Activated naive CD4-positive, alpha-beta T cell treated with anti-CD3 and anti-CD28 coated beads for 36 hours (primary cell): ENCODE measurements around the gene PCDHGA1. TPM values are rescaled to one million over a fixed set of nuclear protein-coding genes. Genes with fewer than 3 reads are reported as not detected.
"Not testable (repeated sequence)": the region's sequence is repeated elsewhere in the genome, so short reads cannot be mapped to it uniquely, and the experiment has no call there.

Experiments
- CTCF ChIA-PET: fragments of 350-600 bp; sonication (Branson Sonifier 250); formaldehyde crosslinking; loops from one replicate; lab custom pipeline; 2021; ENCODE audit warnings: antibody characterized with exemption; lab: Charles Lee
- DNase-seq: peaks from one replicate; pipeline ENCODE4 v3.0.0-alpha.2; 2020
- H3K27ac Mint-ChIP-seq: one replicate; pipeline ENCODE4 v1.8.0; 2021; ENCODE audit warnings: mild to moderate bottlenecking, mixed read lengths
- H3K27me3 Mint-ChIP-seq: one replicate; pipeline ENCODE4 v1.8.0; 2021; ENCODE audit warnings: low read depth, mixed read lengths
- H3K36me3 Mint-ChIP-seq: one replicate; pipeline ENCODE4 v1.8.0; 2021; ENCODE audit warnings: low read depth, mixed read lengths
- H3K4me1 Mint-ChIP-seq: one replicate; pipeline ENCODE4 v1.8.0; 2021; ENCODE audit warnings: low read depth, mixed read lengths
- H3K4me3 Mint-ChIP-seq: one replicate; pipeline ENCODE4 v1.8.0; 2021; ENCODE audit warnings: mild to moderate bottlenecking, moderate library complexity, mixed read lengths
- H3K9me3 Mint-ChIP-seq: one replicate; pipeline ENCODE4 v1.8.0; 2021; ENCODE audit warnings: mixed read lengths
- intact Hi-C: fragments of 100-400 bp; cut with micrococcal nuclease; formaldehyde crosslinking; loops from one replicate; pipeline ENCODE4 v1.15.1; 2023
- total RNA-seq, 2 experiments: library from RNA; stranded (reverse); gene quantifications; one replicate each; pipeline ENCODE4 v1.2.3, GENCODE V29; 2021

Gene PCDHGA1
- total RNA-seq, 2 experiments from 2014 or later: not detected

DNA sequence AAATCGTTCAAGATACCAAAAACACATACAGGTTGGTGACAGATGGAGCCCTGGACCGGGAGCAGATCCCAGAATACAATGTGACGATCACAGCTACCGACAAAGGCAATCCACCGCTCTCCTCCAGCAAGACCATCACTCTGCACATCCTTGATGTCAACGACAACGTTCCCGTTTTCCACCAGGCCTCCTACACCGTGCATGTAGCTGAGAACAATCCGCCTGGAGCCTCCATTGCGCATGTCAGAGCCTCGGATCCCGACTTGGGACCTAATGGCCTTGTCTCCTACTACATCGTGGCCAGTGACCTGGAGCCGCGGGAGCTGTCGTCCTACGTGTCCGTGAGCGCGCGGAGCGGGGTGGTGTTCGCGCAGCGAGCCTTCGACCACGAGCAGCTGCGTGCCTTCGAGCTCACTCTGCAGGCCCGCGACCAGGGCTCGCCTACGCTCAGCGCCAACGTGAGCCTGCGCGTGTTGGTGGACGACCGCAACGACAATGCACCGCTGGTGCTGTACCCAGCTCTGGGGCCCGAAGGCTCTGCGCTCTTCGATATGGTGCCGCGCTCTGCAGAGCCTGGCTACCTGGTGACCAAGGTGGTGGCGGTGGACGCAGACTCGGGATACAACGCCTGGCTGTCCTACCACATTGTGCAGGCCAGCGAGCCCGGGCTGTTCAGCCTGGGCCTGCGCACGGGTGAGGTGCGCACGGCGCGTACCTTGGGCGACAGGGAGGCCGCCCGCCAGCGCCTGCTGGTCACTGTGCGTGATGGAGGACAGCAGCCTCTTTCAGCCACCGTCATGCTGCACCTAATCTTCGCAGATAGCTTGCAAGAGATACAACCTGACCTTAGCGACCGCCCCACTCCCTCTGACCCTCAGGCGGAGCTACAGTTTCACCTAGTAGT is 41.5 kb downstream of the PCDHGA1 start:
- Mint-ChIP-seq H3K27ac (no peak overlapping the region), H3K4me3 (no peak overlapping the region), H3K36me3 (peaks cover 9% of the 10 kb centered on the region), H3K9me3 (peaks cover 24% of the 10 kb centered on the region), H3K4me1 (peaks cover 4% of the 10 kb centered on the region), H3K27me3 (peaks cover 66% of the 10 kb centered on the region)
- DNase-seq: no peak
- intact Hi-C loops: loop anchor here (5.0 to 10.0 kb wide), 3 partner anchors 35 to 157 kb away; partner anchors contain the start of genes PCDHB13, PCDHGA11 and PCDHGB6
- CTCF ChIA-PET: interaction anchor here (0.6 to 1.2 kb wide), 5 partner anchors 9 to 150 kb away, joined by 3 to 4 read pairs (median 3); partner anchors contain the start of gene PCDHGA4

DNA sequence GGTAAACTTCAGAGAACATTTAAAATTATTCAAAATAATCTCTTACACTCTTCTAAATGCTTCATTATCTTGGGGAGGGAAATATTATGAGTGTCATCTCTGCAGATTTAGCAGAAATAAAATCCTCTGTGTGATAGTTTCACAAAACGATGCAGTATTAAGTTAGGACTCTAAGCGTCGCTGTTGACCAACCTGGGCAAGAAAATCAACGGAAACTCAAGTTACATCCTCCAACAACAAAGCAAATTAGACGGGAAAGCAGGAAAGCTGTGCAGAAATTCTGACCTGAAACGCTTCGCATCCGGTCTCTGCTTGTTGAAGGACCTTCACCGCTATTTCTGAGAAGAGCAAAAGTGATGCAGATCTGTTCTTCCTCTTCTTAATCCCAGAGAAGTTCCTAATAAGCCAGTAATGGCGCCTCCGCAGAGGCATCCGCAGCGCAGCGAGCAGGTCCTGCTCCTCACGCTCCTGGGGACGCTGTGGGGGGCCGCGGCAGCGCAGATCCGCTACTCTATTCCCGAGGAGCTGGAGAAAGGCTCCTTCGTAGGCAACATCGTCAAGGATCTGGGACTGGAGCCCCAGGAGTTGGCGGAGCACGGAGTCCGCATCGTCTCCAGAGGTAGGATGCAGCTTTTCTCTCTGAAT is 43.5 kb downstream of the PCDHGA1 start, which contains the start of gene PCDHGA6:
TSS of gene PCDHGA6 (plus strand) at position 219 of the 645 bp plus-strand sequence. CDS start at position 412, 193 bp downstream.
- Mint-ChIP-seq H3K36me3 (peaks cover 11% of the 10 kb centered on the region), H3K4me3 (peak within 1 kb of the TSS; percentile 51), H3K27me3 (peaks cover 57% of the 10 kb centered on the region), H3K27ac (no peak within 1 kb of the TSS), H3K4me1 (peaks cover 4% of the 10 kb centered on the region), H3K9me3 (peaks cover 28% of the 10 kb centered on the region)
- CTCF ChIA-PET: interaction anchor here (1.0 to 1.2 kb wide), 2 partner anchors 10 to 47 kb away, joined by 3 to 4 read pairs; partner anchors contain the start of genes PCDHGA11 and PCDHGA5
- DNase-seq: no peak
- intact Hi-C loops: loop anchor here (5.0 to 10.0 kb wide), 3 partner anchors 34 to 159 kb away; partner anchors contain the start of genes PCDHB13, PCDHGA11 and PCDHGB6

DNA sequence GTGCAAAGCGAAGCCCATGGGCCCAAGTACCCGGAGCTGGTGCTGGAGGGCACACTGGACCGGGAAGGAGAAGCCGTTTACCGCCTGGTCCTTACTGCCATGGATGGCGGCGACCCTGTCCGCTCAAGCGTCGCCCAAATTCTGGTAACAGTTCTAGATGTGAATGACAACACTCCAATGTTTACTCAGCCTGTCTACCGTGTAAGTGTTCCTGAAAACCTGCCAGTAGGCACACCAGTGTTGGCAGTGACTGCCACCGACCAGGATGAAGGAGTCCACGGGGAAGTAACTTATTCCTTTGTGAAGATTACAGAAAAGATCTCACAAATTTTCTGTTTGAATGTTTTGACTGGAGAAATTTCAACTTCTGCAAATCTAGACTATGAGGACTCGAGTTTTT is 44.3 kb downstream of the PCDHGA1 start:
- Mint-ChIP-seq H3K9me3 (peaks cover 29% of the 10 kb centered on the region), H3K36me3 (peaks cover 11% of the 10 kb centered on the region), H3K27ac (no peak overlapping the region), H3K4me3 (no peak overlapping the region), H3K4me1 (peaks cover 4% of the 10 kb centered on the region), H3K27me3 (peaks cover 57% of the 10 kb centered on the region)
- intact Hi-C loops: loop anchor here (5.0 to 10.0 kb wide), 3 partner anchors 33 to 160 kb away; partner anchors contain the start of genes PCDHB13, PCDHGA11 and PCDHGB6
- CTCF ChIA-PET: interaction anchor here (1.0 to 1.2 kb wide), 2 partner anchors 11 to 46 kb away, joined by 3 to 4 read pairs; partner anchors contain the start of genes PCDHGA11 and PCDHGA5
- no peak for DNase-seq

DNA sequence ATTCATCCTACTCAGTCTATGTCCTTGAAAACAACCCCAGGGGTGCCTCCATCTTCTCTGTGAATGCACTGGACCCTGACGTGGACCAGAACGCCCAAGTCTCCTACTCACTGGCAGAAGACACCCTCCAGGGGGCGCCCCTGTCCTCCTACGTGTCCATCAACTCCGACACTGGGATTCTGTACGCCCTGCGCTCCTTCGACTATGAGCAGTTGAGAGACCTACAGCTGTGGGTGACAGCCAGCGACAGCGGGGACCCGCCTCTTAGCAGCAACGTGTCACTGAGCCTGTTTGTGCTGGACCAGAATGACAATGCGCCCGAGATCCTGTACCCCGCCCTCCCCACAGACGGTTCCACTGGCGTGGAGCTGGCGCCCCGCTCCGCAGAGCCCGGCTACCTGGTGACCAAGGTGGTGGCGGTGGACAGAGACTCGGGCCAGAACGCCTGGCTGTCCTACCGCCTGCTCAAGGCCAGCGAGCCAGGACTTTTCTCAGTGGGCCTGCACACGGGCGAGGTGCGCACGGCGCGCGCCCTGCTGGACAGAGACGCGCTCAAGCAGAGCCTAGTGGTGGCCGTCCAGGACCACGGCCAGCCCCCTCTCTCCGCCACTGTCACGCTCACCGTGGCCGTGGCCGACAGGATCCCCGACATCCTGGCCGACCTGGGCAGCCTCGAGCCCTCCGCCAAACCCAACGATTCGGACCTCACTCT is 45.3 kb downstream of the PCDHGA1 start:
- H3K4me3 Mint-ChIP-seq, H3K4me1 Mint-ChIP-seq, H3K27ac Mint-ChIP-seq, DNase-seq: not testable (repeated sequence)
- intact Hi-C loops: loop anchor here (10.0 kb wide), 1 partner anchor 161 kb away; the partner anchor contains the start of gene PCDHB13
- Mint-ChIP-seq H3K36me3 (peaks cover 11% of the 10 kb centered on the region), H3K27me3 (peaks cover 51% of the 10 kb centered on the region), H3K9me3 (peaks cover 29% of the 10 kb centered on the region)
- CTCF ChIA-PET: interaction anchor here (0.7 kb wide), 1 partner anchor 12 kb away, joined by 4 read pairs; the partner anchor contains the start of gene PCDHGB4

DNA sequence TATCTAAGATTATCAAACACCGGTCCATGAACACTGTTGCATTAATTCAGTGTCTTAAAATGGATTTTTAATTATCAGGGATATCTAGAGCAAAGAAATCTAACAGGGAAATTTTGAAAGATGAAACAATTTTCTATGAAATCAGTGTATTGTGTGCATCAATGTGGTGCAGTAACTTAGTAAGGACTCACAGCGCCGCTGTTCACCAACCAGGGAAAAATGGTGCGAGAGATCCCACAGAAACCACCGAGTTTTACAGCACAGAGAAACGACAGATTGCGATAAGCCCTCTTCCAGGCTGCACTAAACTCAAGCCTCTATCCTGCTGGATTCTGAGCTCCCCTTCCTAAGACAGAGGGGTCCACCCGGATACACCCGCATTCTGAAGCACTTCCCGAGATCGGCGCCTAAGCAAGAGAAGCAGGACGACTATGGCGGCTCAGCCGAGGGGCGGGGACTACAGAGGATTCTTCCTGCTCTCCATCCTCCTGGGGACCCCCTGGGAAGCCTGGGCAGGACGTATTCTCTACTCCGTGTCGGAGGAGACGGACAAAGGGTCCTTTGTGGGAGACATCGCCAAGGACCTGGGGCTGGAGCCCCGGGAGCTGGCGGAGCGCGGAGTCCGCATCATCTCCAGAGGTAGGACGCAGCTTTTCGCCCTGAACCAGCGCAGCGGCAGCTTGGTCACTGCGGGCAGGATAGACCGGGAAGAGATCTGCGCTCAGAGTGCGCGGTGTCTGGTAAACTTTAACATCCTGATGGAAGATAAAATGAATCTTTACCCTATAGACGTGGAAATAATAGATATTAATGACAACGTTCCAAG is 52.4 kb downstream of the PCDHGA1 start, which contains the start of gene PCDHGA7:
TSS of gene PCDHGA7 (plus strand) at position 274 of the 826 bp plus-strand sequence. CDS start at position 432, 158 bp downstream.
- CTCF ChIA-PET: no interaction called here
- Mint-ChIP-seq H3K9me3 (peaks cover 15% of the 10 kb centered on the region), H3K4me1 (no peaks in the 10 kb centered on the region), H3K27ac (no peak within 1 kb of the TSS), H3K36me3 (peaks cover 9% of the 10 kb centered on the region), H3K27me3 (peaks cover 66% of the 10 kb centered on the region), H3K4me3 (peak within 1 kb of the TSS; percentile 66)
- no peak for DNase-seq
- intact Hi-C loops: no loop called here

DNA sequence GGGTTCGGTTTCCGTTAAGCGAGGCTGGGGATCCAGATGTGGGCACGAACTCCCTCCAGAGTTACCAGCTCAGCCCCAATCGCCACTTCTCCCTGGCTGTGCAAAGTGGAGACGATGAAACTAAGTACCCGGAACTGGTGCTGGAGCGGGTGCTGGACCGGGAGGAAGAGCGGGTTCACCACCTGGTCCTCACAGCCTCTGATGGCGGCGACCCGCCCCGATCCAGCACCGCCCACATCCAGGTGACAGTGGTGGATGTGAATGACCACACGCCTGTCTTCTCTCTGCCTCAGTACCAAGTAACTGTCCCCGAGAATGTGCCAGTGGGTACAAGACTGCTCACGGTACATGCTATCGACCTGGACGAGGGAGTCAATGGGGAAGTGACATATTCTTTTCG is 53.0 kb downstream of the PCDHGA1 start:
- no peak overlapping the region for H3K4me3 Mint-ChIP-seq
- DNase-seq: no peak
- intact Hi-C loops: no loop called here
- no peak overlapping the region for H3K27ac Mint-ChIP-seq
- H3K36me3 Mint-ChIP-seq: peaks cover 7% of the 10 kb centered on the region
- peaks cover 16% of the 10 kb centered on the region for H3K9me3 Mint-ChIP-seq
- H3K4me1 Mint-ChIP-seq: no peaks in the 10 kb centered on the region
- CTCF ChIA-PET: no interaction called here
- H3K27me3 Mint-ChIP-seq: peaks cover 69% of the 10 kb centered on the region

DNA sequence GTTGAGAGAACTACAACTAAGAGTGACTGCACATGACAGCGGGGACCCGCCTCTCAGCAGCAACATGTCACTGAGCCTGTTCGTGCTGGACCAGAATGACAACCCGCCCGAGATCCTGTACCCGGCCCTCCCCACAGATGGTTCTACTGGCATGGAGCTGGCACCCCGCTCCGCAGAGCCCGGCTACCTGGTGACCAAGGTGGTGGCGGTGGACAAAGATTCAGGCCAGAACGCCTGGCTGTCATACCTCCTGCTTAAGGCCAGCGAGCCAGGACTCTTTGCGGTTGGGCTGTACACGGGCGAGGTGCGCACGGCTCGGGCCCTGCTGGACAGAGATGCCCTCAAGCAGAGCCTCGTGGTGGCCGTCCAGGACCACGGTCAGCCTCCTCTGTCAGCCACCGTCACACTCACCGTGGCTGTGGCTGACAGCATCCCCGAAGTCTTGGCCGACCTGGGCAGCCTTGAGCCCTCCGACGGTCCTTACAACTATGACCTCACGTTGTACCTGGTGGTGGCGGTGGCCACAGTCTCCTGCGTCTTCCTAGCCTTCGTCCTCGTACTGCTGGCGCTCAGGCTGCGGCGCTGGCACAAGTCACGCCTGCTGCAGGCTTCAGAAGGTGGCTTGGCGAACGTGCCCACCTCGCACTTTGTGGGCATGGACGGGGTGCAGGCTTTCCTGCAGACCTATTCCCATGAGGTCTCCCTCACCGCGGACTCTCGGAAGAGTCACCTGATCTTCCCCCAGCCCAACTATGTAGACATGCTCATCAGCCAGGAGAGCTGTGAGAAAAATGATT is 54.4 kb downstream of the PCDHGA1 start:
- Mint-ChIP-seq H3K36me3 (peaks cover 10% of the 10 kb centered on the region), H3K4me1 (no peaks in the 10 kb centered on the region), H3K4me3 (no peak overlapping the region), H3K9me3 (peaks cover 21% of the 10 kb centered on the region), H3K27ac (no peak overlapping the region), H3K27me3 (peaks cover 73% of the 10 kb centered on the region)
- CTCF ChIA-PET: interaction anchor here (0.9 kb wide), 1 partner anchor 36 kb away, joined by 4 read pairs; the partner anchor contains the start of gene PCDHGA11
- DNase-seq: no peak
- intact Hi-C loops: no loop called here

DNA sequence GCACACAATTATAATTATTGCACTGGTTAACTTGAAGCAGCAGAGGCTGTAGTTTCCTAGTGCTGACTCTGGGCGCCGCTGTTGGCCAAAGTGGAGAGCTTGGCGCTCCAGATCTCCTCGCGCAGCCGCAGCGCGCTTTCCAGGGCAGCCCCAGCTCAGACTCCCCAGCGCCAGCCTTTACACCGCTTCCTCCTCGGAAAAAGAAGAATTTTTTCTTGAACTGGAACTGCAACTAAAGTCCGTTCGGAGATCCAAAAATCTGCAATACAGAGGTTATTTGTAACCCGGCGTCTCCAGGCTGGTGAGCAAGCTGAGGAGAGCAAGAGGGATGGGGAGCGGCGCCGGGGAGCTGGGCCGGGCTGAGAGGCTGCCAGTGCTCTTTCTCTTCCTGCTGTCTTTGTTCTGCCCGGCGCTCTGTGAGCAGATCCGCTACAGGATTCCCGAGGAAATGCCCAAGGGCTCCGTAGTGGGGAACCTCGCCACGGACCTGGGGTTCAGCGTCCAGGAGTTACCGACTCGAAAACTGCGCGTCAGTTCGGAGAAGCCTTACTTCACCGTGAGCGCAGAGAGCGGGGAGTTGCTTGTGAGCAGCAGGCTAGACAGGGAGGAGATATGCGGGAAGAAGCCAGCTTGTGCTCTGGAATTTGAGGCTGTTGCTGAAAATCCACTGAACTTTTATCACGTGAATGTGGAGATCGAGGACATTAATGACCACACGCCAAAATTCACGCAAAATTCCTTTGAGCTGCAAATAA is 57.4 kb downstream of the PCDHGA1 start, which contains the start of gene PCDHGB4:
TSS of gene PCDHGB4 (plus strand) at position 142 of the 755 bp plus-strand sequence. CDS start at position 329, 187 bp downstream.
- Mint-ChIP-seq H3K27me3 (peaks cover 75% of the 10 kb centered on the region), H3K36me3 (peaks cover 18% of the 10 kb centered on the region), H3K9me3 (peaks cover 31% of the 10 kb centered on the region), H3K4me3 (peak within 1 kb of the TSS; percentile 54)
- DNase-seq: peak; percentile 39
- H3K4me1 Mint-ChIP-seq, intact Hi-C loops, H3K27ac Mint-ChIP-seq: not testable (repeated sequence)
- CTCF ChIA-PET: interaction anchor here (0.6 to 2.4 kb wide), 7 partner anchors 10 to 91 kb away, joined by 3 to 8 read pairs (median 4); partner anchors contain the start of genes PCDHGA11, PCDHGB3 and PCDHGB5

DNA sequence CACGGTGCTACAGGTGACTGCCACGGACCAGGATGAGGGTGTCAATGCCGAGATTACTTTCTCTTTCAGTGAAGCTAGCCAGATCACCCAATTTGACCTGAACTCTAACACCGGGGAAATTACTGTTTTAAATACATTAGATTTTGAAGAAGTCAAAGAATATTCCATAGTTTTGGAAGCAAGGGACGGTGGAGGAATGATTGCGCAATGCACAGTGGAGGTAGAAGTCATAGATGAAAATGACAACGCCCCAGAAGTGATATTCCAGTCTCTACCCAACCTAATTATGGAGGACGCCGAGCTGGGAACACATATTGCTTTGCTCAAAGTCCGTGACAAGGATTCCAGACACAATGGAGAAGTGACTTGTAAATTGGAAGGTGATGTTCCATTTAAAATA is 58.3 kb downstream of the PCDHGA1 start:
- no peak for DNase-seq
- peaks cover 74% of the 10 kb centered on the region for H3K27me3 Mint-ChIP-seq
- no peaks in the 10 kb centered on the region for H3K4me1 Mint-ChIP-seq
- H3K27ac Mint-ChIP-seq: no peak overlapping the region
- CTCF ChIA-PET: interaction anchor here (0.6 to 2.4 kb wide), 2 partner anchors 32 to 40 kb away, joined by 3 to 6 read pairs; partner anchors contain the start of gene PCDHGA11
- intact Hi-C loops: no loop called here
- H3K9me3 Mint-ChIP-seq: peaks cover 30% of the 10 kb centered on the region
- H3K4me3 Mint-ChIP-seq: no peak overlapping the region
- H3K36me3 Mint-ChIP-seq: peaks cover 21% of the 10 kb centered on the region
